Putamen (tissue), 1 donor: ENCODE data around the gene CPSF4L.
"Not testable (repeated sequence)": the region's sequence is repeated elsewhere in the genome, so short reads cannot be mapped to it uniquely, and the experiment has no call there.

Source experiments
- DNase-seq: peaks from one replicate; pipeline ENCODE4 v3.0.0-alpha.2; 2016; ENCODE audit warnings: low spot score

The CPSF4L gene

DNA sequence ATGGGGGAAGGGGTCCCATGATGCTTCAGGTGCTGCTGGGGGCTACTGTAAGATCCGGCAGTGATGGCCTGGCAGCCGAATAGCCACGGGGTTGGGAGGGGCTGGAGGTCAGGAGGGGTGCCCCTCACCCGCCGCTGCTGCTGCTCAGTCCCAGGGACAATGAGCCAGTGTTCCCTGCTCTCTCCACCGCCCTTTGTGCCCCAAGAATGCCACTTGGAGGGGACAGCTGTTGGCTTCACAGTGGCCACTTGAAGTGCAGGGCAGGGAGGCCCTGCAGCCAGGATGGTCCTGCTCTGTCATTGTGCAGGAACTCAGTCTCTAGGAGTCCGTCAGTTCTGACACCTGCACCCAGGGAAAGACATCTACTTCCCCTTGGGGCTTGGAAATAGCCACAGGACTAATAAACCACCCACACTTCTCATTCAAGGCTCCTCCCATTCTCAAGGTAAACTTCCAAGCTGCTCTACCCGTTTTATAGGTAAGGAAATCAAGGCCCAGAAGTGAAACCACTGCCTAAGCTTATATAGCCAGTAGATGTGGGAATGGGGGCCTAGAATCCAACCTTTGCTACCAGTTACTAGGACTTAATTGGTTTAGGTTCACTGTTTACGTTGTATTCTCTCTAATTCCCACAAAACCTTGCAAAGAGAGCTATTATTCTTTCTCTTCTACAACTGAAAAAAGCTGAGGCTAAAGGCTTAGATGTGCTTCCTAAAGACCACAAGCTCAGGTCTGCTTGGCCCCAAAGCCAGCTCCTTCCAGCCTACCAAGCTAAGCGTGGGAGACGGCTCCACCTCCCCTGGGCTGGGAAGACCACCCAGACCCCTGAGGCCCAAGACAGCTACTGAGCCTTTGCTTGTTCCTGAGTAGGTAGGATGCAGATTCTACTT is 6.2 kb upstream of the CPSF4L start:
- DNase-seq = peak; percentile 79

DNA sequence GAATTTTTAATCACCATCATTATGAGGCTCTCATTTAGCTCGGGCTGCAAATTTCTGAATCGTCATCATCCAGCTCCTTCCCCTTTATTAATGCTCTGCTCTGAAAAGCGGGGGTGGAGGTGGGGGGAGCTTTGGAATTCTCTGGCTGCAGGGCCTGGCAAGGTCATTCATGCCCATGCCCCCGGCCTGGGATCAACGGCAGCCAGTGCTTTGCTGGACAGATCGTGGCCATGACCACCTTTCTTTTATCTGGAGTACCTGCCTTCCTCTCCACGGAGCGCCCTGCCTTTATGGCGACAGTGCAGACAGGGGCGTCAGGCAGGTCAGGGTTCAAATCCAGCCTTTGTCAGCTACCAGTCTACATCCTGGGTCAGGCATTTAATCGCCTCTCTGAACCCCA is 5.1 kb upstream of the CPSF4L start:
- DNase-seq = no peak

DNA sequence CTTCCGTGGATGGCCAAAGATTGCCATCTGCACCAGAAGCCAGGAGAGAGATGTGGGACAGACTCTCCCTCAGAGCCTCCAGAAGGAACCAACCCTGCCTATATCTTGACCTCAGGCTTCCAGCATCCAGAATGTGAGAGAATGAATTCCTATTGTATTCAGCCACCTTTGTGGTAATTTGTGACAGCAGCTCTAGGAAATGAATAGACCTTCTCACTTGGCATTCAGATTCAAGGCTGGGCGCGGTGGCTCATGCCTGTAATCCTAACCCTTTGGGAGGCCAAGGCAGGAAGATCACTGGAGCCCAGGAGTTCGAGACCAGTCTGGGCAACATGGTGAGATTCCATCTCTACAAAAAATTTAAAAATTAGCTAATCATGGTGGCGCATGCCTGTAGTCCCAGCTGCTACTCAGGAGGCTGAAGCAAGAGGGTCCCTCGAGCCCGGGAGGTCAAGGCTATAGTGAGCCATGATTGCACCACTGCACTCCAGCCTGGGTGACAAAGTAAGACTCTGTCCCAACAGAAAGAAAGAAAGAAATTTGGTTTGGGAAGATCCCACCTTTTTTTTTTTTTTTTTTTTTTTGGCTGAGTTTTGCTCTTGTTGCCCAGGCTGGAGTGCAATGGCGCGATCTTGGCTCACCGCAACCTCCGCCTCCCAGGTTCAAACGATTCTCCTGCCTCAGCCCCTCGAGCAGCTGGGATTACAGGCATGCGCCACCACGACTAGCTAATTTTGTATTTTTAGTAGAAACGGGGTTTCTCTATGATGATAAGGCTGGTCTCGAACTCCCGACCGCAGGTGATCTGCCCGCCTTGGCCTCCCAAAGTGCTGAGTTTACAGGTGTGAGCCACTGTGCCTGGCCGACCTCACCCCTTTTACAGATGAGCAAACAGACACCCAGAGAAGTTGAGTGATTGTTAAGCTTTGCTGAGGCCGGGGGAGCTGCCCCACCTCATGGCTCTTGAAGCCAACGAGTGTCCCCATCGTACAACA is 4.3 kb upstream of the CPSF4L start:
- no peak for DNase-seq

DNA sequence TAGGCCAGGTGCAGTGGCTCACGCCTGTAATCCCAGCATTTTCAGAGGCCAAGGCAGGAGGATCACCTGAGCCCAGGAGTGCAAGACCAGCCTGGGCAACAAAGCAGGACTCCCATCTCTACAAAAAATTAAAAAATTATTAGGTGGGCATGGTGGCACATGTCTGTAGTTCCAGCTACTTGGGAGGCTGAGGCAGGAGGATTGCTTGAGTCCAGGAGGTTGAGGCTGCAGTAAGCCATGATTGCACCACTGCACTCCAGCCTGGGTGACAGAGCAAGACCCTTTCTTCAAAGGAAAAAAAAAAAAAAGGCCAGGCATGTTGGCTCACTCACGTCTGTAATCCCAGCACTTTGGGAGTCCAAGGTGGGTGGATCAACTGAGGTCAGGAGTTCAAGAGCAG is 2.8 kb upstream of the CPSF4L start:
- not testable (repeated sequence) for DNase-seq

DNA sequence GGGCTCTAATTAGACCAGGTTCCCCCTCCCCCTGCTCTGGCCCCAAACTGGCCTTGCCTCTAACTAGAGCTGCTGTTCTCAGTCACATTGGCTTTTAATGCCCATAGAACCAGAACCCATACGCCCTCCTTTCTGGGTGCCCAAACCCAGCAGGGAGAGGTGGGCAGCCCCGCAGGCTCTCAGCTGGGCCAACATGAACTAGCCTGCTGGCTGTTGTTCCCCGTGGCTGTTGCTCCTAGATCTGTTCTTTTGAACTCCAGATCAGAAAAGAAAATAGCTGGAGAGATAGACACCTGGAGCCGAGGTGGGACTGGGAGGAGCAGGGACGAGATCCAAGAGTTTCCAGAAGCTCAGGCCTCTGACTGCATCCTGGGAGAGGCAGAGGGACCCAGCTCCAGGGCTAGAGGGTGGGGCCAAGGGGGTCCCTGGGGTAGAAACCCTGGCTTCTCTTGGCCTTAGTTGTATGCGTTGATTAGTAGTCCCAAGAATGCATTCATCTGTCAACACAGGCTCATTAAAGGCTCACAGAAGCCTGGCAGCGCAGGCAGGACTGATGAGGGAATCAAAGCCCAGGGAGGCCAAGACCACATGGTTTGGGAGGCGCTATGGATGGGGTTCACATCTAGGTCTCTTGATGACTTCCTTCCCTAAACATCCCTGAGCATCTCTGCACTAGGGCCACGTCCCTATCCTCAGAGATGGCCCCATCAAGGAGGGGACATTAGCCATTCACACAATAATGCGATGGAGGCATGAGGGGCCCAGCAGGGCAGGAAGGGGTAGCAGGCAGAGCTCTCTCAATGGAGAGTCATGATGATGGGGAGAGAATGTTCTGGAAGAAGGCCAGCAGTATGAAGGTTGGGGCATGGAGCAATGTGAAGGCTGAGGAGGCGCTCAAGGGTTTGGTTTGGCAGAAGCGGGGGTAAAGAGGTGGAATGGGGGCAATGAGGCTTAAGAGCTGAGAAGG is 1.3 kb upstream of the CPSF4L start:
- no peak for DNase-seq

DNA sequence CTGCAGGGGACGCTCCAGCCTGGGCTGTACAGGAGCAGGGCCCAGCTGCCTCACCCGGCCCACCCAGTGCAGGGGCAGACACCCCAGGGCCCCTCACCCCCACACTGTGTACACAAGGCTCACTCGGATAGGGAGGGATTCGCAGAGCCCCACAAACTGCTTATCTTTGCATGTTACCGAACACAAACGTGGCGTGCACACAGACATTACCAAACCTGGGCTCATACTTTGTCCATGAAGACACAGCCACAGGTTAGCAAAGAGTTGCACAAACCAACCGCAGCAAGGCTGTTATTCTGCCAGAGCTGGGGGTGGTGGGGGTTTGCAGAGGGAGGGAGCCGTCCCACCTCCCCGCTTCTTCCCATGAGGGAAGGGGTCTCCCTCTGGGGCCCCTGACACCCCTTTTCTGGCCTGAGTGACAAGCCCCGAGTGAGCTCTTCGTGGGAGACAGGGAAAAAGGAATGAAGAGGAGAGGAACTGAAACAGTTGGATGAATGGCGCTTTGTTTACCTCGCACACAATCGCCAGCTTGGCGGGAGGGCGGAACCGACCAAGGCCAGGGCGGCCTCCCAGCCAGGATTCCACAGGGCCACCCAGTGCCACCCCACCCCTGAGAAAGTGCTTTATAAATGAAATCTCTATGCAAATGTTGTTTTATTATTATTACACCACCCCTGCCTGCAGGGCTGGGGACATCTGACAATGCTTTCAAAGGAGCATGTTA is 434 bp upstream of the CPSF4L start:
- DNase-seq = peak; percentile 60

DNA sequence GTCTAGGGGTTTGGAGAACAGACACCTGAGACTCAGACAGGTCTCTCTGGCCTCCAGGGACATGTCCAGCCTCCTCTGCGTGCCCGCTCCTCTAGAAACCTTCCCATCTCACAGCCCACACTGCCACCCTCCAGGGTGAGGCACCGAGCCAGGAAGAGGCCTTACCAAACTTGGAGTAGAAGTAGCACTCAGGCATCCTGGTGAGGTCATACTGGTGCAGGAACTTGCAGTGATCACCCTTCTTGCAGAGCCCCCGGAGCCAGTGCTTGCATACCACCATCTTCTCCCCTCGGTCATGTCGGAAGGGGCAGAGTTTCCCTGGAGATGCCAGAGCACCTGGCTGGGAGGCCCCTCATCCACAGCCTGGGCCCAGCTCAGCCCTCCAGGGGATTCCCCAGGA is 4.2 kb downstream of the CPSF4L start:
- no peak for DNase-seq

DNA sequence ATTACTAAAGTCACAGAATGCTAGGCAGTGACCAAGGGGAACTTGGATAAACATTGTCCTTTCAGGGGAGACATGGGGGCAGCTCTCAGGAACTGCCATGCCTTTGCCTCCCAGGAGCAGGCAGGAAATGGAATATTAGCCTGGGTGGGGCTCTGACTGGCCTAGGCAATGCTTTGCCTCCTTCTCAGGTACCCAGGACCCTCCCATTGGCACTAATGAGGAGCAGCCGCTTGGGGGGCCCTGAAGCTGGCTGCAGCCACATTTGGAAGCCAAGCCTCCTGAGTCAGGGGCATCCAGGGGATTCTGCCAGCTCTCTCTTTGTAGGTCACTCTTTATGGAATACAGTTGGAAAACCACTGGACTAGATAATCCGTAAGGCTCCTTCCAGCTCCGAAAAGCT is 5.5 kb downstream of the CPSF4L start:
- DNase-seq = no peak

DNA sequence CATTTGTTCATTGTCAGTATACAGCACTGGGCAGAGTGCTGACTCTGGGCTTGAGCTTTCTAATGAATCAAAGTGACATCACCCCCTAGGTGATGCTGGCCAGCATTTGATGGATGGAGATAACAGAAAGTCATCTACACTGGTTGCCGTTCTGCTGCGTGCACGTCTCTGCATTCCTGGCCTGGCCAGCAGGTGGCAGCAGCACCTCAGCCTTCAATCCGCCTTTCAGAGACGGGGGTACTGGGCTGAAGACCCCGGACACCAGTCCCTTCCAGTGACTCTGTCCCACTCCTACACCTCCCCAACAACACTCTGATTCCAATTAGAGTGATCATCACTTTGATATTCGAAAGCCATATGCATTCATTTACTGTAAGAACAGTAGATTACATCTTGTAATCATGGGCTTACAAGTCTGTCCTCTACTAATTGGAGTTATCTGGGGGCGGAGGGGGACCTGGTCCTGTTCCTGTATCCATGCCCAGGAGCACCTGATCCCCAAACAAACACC is 6.0 kb downstream of the CPSF4L start:
- no peak for DNase-seq

DNA sequence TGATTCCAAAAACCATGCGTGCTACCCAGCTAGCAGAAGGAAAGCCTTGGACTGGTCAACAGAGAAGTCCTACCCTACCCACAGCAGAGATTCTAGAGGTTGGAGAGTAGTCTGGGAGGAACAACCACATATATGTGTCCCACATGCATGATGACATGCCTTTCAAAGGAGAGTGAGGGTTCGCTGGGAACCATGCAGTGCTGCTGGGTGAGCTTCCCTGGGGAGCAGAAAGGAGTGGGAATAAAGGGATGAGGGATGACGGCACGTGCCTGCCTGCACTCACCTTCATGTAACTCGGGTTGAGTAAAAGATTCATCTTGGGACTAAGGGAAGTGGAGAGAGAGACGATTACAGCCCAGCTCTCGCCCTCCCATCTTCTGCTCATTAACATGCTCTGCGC is 9.8 kb downstream of the CPSF4L start:
- no peak for DNase-seq

DNA sequence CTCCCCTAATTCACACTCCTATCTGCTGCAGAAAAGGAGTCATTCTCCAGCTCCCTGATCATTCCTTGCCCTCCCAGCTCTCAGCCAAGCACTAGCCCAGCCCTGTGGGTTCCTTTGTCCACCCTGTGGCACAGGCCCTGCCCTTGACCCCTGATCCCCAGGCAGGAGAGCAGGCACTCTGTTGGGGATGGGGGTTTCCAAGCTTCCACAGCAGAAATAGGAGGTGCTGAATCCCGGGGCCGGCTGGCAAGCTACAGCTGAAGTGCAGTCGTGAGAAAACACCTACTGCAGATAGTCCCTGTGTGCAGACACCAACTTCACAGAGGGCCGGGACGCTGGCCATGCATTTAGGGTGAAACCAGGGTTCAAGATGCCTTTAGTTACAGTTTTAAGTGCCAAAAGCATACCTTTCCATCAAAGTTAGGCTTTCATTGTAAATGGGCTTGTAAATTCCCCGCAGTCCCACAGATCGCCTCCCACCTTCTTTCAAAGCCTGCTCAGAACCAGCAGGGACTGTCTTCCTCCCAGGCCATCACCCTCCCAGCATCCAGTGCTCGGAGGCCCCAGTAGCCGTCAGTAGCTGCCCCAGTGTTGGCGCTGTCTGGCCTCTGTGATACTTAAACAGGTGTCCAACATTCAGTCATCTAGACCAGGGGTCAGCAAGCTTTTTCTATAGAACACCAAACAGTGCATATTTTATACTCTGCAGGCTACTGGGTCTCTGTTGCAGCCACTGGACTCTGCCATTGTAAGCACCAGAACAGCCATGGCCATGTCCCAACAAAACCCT is 10.6 kb downstream of the CPSF4L start:
- DNase-seq = no peak

DNA sequence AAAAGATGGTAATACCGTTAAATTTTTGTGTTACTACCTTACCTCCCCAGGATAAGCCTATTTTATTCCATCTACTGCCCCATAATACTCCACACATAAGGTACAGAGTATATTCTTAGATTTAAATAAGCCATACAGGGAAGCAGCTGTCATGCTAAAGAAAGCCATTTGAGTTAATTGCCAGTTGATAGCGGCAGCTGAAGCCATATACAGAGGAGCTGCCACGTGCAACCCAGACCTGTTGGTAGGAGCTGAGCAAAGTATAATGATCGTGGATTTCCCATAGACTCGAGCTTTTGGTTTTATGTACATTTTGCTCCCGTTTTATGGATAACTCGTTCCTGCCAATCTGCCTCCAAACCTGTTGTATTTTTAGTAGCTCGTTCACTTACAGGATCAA is 12.0 kb downstream of the CPSF4L start:
- no peak for DNase-seq

DNA sequence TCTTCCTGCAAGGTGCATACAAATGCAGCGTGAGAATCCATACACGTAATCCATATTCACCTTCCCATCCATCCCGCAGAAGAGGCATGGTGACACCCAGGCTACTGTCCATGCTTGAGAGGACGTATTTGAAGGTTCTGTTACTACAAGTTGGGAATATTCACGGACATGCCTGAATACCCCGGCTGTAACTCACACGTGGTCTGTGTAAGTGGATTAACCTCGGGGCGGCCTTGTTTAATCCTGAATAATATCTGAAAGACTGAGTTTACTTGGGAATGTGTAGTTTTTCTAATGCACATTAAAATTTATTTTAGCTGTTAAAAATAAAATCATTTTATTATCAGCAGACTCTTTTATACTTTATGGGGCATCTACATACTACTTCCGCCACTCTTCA is 13.1 kb downstream of the CPSF4L start:
- DNase-seq = no peak

DNA sequence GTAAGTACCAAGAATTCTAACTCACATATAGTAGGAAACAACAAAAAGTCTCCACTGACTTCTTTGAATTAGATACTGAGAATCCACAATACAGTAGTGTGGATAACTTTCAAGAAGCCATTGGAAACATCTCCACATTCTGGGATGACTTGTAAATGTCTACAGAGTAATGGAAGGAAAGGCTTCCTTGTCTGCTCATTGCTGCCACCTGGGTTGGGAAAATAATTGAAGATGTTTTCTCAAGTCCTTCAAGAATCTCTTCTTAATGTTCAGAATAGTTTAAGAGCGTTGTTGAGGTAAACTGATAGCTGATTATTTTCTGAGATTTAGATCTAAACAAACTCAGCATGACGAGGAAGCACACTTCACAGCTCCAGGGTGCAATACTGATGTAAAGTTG is 14.0 kb downstream of the CPSF4L start:
- no peak for DNase-seq

DNA sequence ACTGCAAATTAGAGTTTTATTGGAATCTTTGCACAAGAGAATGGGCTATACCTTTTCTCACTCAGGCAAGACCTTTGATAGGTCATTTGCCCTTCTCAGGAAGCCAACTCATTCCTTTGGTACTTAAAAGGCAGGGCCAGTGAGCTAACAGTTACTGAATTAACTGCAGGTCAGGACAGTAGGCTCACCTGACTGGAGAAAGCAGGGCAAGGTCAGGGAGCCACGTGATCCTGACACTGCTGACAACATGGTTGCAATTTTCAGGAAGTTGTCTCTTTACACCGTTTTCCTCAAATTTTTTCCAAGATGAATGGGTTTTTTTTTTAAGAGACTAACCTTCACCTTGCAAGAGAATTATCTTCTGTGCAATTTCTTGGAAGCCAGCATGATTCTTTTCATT is 21.1 kb downstream of the CPSF4L start:
- no peak for DNase-seq

DNA sequence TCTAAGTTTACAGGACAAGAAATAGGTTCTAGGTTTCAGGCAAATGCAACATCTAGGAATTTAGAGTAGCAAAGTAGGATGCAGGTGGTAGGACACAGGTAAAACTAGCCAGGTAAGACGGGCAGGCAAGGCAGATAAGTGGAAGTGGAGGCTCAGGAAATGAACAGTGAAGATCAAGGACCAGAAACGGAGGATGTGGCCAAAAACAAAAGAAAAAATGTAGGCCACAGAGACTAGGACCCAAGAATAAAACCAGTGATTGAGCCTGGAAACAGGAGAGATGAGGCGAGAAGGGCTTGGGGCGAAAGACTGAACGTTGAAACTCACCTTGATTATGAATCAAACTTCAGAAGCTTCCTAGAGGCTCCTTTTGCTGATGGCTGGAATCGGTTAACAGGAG is 24.0 kb downstream of the CPSF4L start:
- DNase-seq = no peak

DNA sequence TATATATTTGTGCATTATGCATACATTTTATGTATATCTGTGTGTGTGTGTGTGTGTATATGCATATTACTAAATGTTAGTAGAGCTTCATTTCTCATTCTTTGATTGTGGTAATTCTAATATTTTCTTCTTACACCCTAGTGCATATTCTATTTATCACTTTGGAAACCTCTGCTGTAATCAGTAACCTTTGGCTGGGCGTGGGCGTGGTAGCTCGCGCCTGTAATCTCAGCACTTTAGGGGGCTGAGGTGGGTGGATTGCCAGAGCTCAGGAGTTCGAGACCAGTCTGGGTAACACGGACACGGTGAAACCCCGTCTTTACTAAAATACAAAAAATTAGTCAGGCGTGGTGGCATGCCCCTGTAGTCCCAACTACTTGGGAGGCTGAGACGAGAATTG is 26.9 kb downstream of the CPSF4L start:
- DNase-seq = no peak

DNA sequence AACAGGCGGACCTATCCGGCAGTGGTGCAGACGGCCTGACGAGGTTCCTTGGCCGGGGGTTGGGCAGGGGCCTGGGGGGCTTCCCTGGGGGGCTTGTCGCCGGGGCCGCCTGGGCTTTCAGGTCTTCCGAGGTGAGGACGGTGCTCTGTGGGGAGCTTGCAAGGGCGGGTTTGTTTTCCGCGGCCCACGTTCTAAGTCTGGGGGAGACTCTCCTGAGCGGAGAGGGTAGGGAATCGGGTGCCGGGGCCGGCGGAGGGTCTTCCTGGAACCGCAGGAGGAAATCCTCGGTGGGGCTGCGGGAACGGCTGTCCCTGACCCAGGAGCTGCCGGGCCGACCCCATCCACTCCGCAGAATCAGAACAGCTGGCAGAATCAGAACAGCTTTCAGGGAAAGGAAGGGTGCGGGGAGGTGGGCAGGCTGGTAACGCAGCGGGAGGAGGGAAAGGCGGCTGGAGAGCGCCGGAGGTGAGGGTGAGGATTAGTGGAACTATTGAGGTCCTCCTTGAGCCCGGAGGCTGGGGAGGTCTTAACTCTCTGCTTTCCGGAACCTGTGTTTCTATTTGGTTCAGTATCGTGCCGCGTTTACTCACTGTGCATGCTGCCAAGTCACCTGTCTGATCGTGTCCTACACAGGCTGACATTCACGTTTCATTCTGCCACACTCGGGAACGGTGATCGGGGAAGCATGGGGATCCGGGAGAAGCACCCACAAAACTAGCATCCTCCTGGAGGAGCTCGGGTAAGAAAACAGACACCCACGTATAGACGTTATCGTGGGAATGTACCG is 28.9 kb downstream of the CPSF4L start:
- peak; percentile 34 for DNase-seq
